A673 (cell line): Measurements from ENCODE around the gene HLA-A. TPM values are rescaled to one million over a fixed set of nuclear protein-coding genes. Genes with fewer than 3 reads are reported as not detected.

Source experiments
- BruUV-seq: library from RNA; stranded (reverse); fragments of 400-500 nt; replicated peaks from 2 replicates; lab custom pipeline; 2021; lab: Mats Ljungman, UMichigan
- CTCF ChIA-PET: fragments of 300-600 bp; sonication (Branson Sonifier 250); formaldehyde crosslinking; loops from one replicate; lab custom pipeline; 2022; ENCODE audit warnings: antibody characterized with exemption; lab: Charles Lee
- POLR2A ChIA-PET: fragments of 300-600 bp; sonication (Branson Sonifier 250); formaldehyde crosslinking; loops from one replicate; lab custom pipeline; 2022; ENCODE audit warnings: antibody characterized with exemption; ENCODE audit not compliant: low non-redundant PET; lab: Charles Lee
- DNase-seq: peaks from one replicate; pipeline ENCODE4 v3.0.0-alpha.2; 2015; ENCODE audit warnings: low spot score
- H3K27ac ChIP-seq: fragments of 200-600 bp; sonication (generic); 2 replicates; pipeline ENCODE4 v1.5.1; 2016; ENCODE audit warnings: mixed run types, low read depth, mild to moderate bottlenecking, mixed read lengths, antibody characterized with exemption, low read length; ENCODE audit not compliant: poor library complexity, severe bottlenecking
- H3K27me3 ChIP-seq: fragments of 200-600 bp; sonication (generic); replicated peaks from 2 replicates; pipeline ENCODE4 v1.6.1; 2017; ENCODE audit warnings: mixed run types, low read depth, mild to moderate bottlenecking, mixed read lengths, antibody characterized with exemption, low read length; ENCODE audit not compliant: insufficient read depth, poor library complexity
- H3K36me3 ChIP-seq: fragments of 200-600 bp; sonication (generic); 2 replicates; pipeline ENCODE4 v1.6.1; 2016; ENCODE audit warnings: mixed run types, mild to moderate bottlenecking, mixed read lengths, antibody characterized with exemption, low read length; ENCODE audit not compliant: insufficient read depth, poor library complexity, severe bottlenecking
- H3K4me1 ChIP-seq: fragments of 200-600 bp; sonication (generic); 2 replicates; pipeline ENCODE4 v1.6.1; 2017; ENCODE audit warnings: mixed run types, mild to moderate bottlenecking, mixed read lengths, antibody characterized with exemption, low read length; ENCODE audit not compliant: insufficient read depth, poor library complexity, severe bottlenecking
- H3K4me3 ChIP-seq: fragments of 200-600 bp; sonication (generic); 2 replicates; pipeline ENCODE4 v1.5.1; 2016; ENCODE audit warnings: low read depth, mixed run types, mild to moderate bottlenecking, mixed read lengths, low read length; ENCODE audit not compliant: poor library complexity, severe bottlenecking
- H3K9me3 ChIP-seq: fragments of 200-600 bp; sonication (generic); 2 replicates; pipeline ENCODE4 v1.6.1; 2016; ENCODE audit warnings: mixed run types, low read depth, mild to moderate bottlenecking, mixed read lengths, antibody characterized with exemption, low read length; ENCODE audit not compliant: poor library complexity, severe bottlenecking
- CTCF ChIP-seq: fragments of 300-800, 200-600 bp; sonication (generic); conservative IDR thresholded peaks from 2 replicates; pipeline ENCODE4 v1.5.1; 2017; ENCODE audit warnings: low read depth, mild to moderate bottlenecking, antibody characterized with exemption, low read length, moderate library complexity, mixed read lengths
- EZH2 ChIP-seq: fragments of 200-600 bp; sonication (generic); IDR thresholded peaks from 2 replicates; pipeline ENCODE4 v1.6.1; 2017; ENCODE audit warnings: borderline replicate concordance, low read depth, mild to moderate bottlenecking, mixed read lengths, antibody characterized with exemption, low read length; ENCODE audit not compliant: poor library complexity, severe bottlenecking
- intact Hi-C: fragments of 100-400 bp; cut with micrococcal nuclease; formaldehyde crosslinking; loops from one replicate; pipeline ENCODE4 v1.10.0; 2022; ENCODE audit not compliant: unreplicated experiment
- total RNA-seq: library from RNA; stranded (reverse); gene quantifications from 2 replicates; pipeline ENCODE4 v1.2.3, GENCODE V29; 2021

HLA-A gene
- total RNA-seq, 1 experiment from 2014 or later, result 190 TPM

DNA sequence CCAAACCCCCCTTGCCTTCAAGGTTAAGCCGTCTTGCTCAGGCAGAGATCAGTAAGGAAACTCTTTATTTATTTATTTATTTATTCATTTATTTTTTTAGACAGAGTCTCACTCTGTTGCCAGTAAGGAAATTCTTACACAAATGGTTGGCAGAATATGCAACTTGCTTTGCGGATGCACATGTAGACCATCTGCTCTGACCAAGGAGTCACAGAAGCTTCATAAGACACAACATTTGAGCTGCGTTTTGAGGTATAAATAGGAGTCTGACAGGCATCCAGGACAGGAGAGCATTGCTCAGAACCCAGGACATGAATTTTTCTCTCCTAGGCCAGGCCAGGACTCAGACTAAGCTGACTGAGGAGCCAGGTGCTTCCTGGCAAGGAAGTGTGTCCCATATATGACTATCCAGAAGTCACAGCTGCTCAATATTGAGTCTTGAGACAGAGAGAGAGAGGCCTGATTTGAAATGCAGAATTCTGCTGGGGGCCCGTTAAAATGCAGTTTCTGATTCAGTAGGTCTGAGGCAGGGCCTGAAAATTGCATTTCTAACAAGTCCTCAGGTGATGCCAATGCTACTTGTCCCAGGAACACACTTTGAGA lies 43.9 kb downstream of the HLA-A start:
- DNase-seq, result no peak
- ChIA-PET POLR2A (no interaction called here), CTCF (no interaction called here)
- no peak overlapping the region for H3K27ac ChIP-seq
- H3K9me3 ChIP-seq, result no peaks in the 10 kb centered on the region
- TF ChIP-seq EZH2 (no peak), CTCF (no peak)
- intact Hi-C loops, result no loop called here
- H3K27me3 ChIP-seq, result peaks cover 6% of the 10 kb centered on the region
- no peaks in the 10 kb centered on the region for H3K36me3 ChIP-seq
- H3K4me3 ChIP-seq, result no peak overlapping the region
- no TSS peak for BruUV-seq
- no peaks in the 10 kb centered on the region for H3K4me1 ChIP-seq

- TF ChIP-seq EZH2, result no peak
- peaks cover 6% of the 10 kb centered on the region for H3K27me3 ChIP-seq
- no peaks in the 10 kb centered on the region for H3K36me3 ChIP-seq
- no peak for DNase-seq
- H3K4me3 ChIP-seq, result no peak overlapping the region
- H3K27ac ChIP-seq, result no peak overlapping the region
- POLR2A ChIA-PET, result no interaction called here
- intact Hi-C loops, result no loop called here
- no peaks in the 10 kb centered on the region for H3K4me1 ChIP-seq
- no TSS peak for BruUV-seq
- H3K9me3 ChIP-seq, result no peaks in the 10 kb centered on the region
- CTCF ChIA-PET, result interaction anchor here (0.5 kb wide), 1 partner anchor 145 kb away, joined by 5 read pairs; no protein-coding TSS in a partner anchor
Measured at GRCh38 chr6:29989211-29989610, 46.9 kb downstream of the HLA-A start.

- BruUV-seq, result no TSS peak
- no peak overlapping the region for H3K27ac ChIP-seq
- H3K36me3 ChIP-seq, result no peaks in the 10 kb centered on the region
- no peaks in the 10 kb centered on the region for H3K9me3 ChIP-seq
- DNase-seq, result no peak
- H3K4me1 ChIP-seq, result no peaks in the 10 kb centered on the region
- H3K27me3 ChIP-seq, result peaks cover 6% of the 10 kb centered on the region
- CTCF ChIA-PET, result no interaction called here
- H3K4me3 ChIP-seq, result no peak overlapping the region
- POLR2A ChIA-PET, result no interaction called here
- intact Hi-C loops, result no loop called here
- TF ChIP-seq EZH2 (no peak), CTCF (no peak)
Measured at GRCh38 chr6:29990931-29991330, 48.6 kb downstream of the HLA-A start.

DNA sequence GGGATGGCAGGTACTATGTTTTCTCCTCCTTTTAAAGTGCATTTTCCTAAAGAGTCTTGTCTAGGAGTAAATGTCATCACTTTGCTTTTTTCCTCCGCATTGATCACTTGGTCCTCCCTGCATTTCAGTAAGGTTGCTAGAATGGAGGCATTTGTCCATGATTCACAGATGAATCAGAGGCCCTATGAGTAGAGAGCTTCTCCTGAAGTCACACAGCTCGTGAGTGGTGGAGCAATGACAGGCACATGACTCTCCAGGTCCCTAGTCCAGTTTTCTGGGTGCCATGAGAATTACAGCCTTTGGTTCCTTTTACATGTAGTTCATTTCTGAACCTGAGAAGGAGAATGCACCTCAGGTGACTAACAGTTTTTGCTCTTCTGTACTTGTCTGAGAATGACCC lies 50.5 kb downstream of the HLA-A start:
- DNase-seq, result no peak
- H3K36me3 ChIP-seq, result no peaks in the 10 kb centered on the region
- H3K4me3 ChIP-seq, result no peak overlapping the region
- ChIA-PET CTCF (no interaction called here), POLR2A (no interaction called here)
- no peaks in the 10 kb centered on the region for H3K4me1 ChIP-seq
- intact Hi-C loops, result no loop called here
- BruUV-seq, result no TSS peak
- TF ChIP-seq EZH2, result no peak
- no peak for TF ChIP-seq CTCF
- H3K27ac ChIP-seq, result no peak overlapping the region
- H3K27me3 ChIP-seq, result peaks cover 6% of the 10 kb centered on the region
- no peaks in the 10 kb centered on the region for H3K9me3 ChIP-seq
